ENCODE results near the gene ADORA1. TPM values are rescaled to one million over a fixed set of nuclear protein-coding genes. Genes with fewer than 3 reads are reported as not detected.

Gene ADORA1
- total and polyA plus RNA-seq, 2 donors (not counting 1 experiment from before 2014, with no cell fraction given) = not detected

GRCh38 chr1:203158423-203158822 lies 30.9 kb downstream of the ADORA1 start:
- Histone ChIP-seq H3K27me3 (replicated peaks in 1 of 4; ENCODE audit: control extremely low read depth in 1 of 4, control insufficient read depth in 3 of 4, insufficient read depth in 4 of 4, low read length in 3 of 4) (peaks cover 0 to 9% (median 3%) of the 10 kb centered on the region in 4 experiments), H4K20me1 (ENCODE audit: control insufficient read depth, insufficient read depth, low read length, poor library complexity, severe bottlenecking) (no peaks in the 10 kb centered on the region), H3K4me3 (ENCODE audit: control extremely low read depth in 1 of 5, extremely low read depth in 1 of 5, insufficient read depth in 1 of 5, low read depth in 2 of 5, low read length in 4 of 5) (no peak overlapping the region), H3K36me3 (replicated peaks in 1 of 2; ENCODE audit: control extremely low read depth in 1 of 2, control insufficient read depth in 1 of 2, extremely low read depth in 1 of 2, insufficient read depth in 2 of 2, low read length in 1 of 2) (no peaks in the 10 kb centered on the region), H3K4me2 (replicated peaks; ENCODE audit: low read depth, low read length, poor library complexity, severe bottlenecking) (no peak overlapping the region), H3K9me3 (ENCODE audit: control extremely low read depth in 1 of 3, control insufficient read depth in 2 of 3, insufficient read depth in 1 of 3, low read length in 2 of 3) (peaks cover 0 to 5% (median 4%) of the 10 kb centered on the region in 3 donors), H3K4me1 (ENCODE audit: control insufficient read depth in 2 of 2, insufficient read depth in 2 of 2, low read length in 2 of 2) (no peaks in the 10 kb centered on the region), H3K79me2 (ENCODE audit: control insufficient read depth, insufficient read depth, low read length) (no peaks in the 10 kb centered on the region), H3K9ac (ENCODE audit: low read length) (no peak overlapping the region), H2AFZ (ENCODE audit: insufficient read depth, low read depth, low read length, poor library complexity, severe bottlenecking) (no peak overlapping the region), H3K27ac (ENCODE audit: low read length in 2 of 2) (no peak overlapping the region)
- POLR2A ChIA-PET = no interaction called here
- no peak overlapping the region for H3K27ac Mint-ChIP-seq
- TF ChIP-seq EZH2 (IDR thresholded peaks at IDR 0.05; ENCODE audit: borderline replicate concordance, insufficient read depth, low read depth, low read length, poor library complexity, severe bottlenecking) (no peak), CTCF (IDR thresholded peaks at IDR 0.05) (no peak)
- WGBS (ENCODE audit: insufficient coverage) = 75% methylated on average over 1 of the region's 1 CpG
- peaks cover 8% of the 10 kb centered on the region for H3K9me3 Mint-ChIP-seq (ENCODE audit: insufficient read depth)
- peaks cover 6% of the 10 kb centered on the region for H3K4me1 Mint-ChIP-seq
- CTCF ChIA-PET = interaction anchor here (0.8 kb wide), 1 partner anchor 10 kb away, joined by 3 read pairs; no protein-coding TSS in a partner anchor
- ATAC-seq (ENCODE audit: low read depth) = no peak
- no peak for DNase-seq
- intact Hi-C loops (cut with micrococcal nuclease) = no loop called here
- H3K4me3 Mint-ChIP-seq = no peak overlapping the region
- peaks cover 29% of the 10 kb centered on the region for H3K27me3 Mint-ChIP-seq

- ChIA-PET CTCF (interaction anchor here (0.8 kb wide), 1 partner anchor 11 kb away, joined by 3 read pairs; no protein-coding TSS in a partner anchor), POLR2A (no interaction called here)
- no peak for ATAC-seq (ENCODE audit: low read depth)
- Mint-ChIP-seq H3K27me3 (peaks cover 30% of the 10 kb centered on the region), H3K4me1 (peaks cover 6% of the 10 kb centered on the region), H3K27ac (no peak overlapping the region), H3K4me3 (no peak overlapping the region), H3K9me3 (ENCODE audit: insufficient read depth) (peaks cover 8% of the 10 kb centered on the region)
- H4K20me1 ChIP-seq (ENCODE audit: control insufficient read depth, insufficient read depth, low read length, poor library complexity, severe bottlenecking) = no peaks in the 10 kb centered on the region
- no peaks in the 10 kb centered on the region for H3K36me3 ChIP-seq (replicated peaks in 1 of 2; ENCODE audit: control extremely low read depth in 1 of 2, control insufficient read depth in 1 of 2, extremely low read depth in 1 of 2, insufficient read depth in 2 of 2, low read length in 1 of 2)
- H3K9me3 ChIP-seq (ENCODE audit: control extremely low read depth in 1 of 3, control insufficient read depth in 2 of 3, insufficient read depth in 1 of 3, low read length in 2 of 3) = peaks cover 0 to 5% (median 4%) of the 10 kb centered on the region in 3 donors
- WGBS (ENCODE audit: insufficient coverage) = 96% methylated on average over 8 of the region's 9 CpGs
- peaks cover 0 to 9% (median 3%) of the 10 kb centered on the region in 4 experiments for H3K27me3 ChIP-seq (replicated peaks in 1 of 4; ENCODE audit: control extremely low read depth in 1 of 4, control insufficient read depth in 3 of 4, insufficient read depth in 4 of 4, low read length in 3 of 4)
- H3K79me2 ChIP-seq (ENCODE audit: control insufficient read depth, insufficient read depth, low read length) = no peaks in the 10 kb centered on the region
- H3K4me2 ChIP-seq (replicated peaks; ENCODE audit: low read depth, low read length, poor library complexity, severe bottlenecking) = no peak overlapping the region
- H3K9ac ChIP-seq (ENCODE audit: low read length) = no peak overlapping the region
- no peak overlapping the region for H3K4me3 ChIP-seq (ENCODE audit: control extremely low read depth in 1 of 5, extremely low read depth in 1 of 5, insufficient read depth in 1 of 5, low read depth in 2 of 5, low read length in 4 of 5)
- H2AFZ ChIP-seq (ENCODE audit: insufficient read depth, low read depth, low read length, poor library complexity, severe bottlenecking) = no peak overlapping the region
- TF ChIP-seq EZH2 (IDR thresholded peaks at IDR 0.05; ENCODE audit: borderline replicate concordance, insufficient read depth, low read depth, low read length, poor library complexity, severe bottlenecking) = no peak
- no peak for TF ChIP-seq CTCF (IDR thresholded peaks at IDR 0.05)
- DNase-seq = no peak
- no peaks in the 10 kb centered on the region for H3K4me1 ChIP-seq (ENCODE audit: control insufficient read depth in 2 of 2, insufficient read depth in 2 of 2, low read length in 2 of 2)
- intact Hi-C loops (cut with micrococcal nuclease) = no loop called here
- no peak overlapping the region for H3K27ac ChIP-seq (ENCODE audit: low read length in 2 of 2)
Measured at GRCh38 chr1:203158960-203159665, 31.6 kb downstream of the ADORA1 start.

All from B cell (primary cell).